ENCODE data around the gene KANK4.

The KANK4 gene

DNA sequence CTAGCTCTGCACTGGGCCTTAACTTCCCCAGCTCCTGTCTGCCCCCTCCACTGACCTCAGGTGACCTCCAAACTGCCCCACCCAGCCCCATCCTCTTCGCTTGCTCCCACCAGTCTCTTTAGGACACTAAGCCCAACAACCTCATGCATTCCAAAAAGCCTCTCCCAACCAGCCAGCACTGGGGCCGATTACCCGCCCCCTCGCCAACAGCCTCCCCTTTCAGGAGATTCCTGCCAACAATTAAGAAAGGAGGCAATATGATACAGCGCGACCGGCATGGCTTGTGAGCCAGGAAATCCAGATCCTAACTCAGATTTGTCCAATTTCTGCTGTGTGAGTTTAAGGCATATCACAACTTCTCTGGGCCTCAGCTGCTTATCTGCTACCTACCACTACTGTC is 14.7 kb downstream of the KANK4 start:
- no peak for DNase-seq

DNA sequence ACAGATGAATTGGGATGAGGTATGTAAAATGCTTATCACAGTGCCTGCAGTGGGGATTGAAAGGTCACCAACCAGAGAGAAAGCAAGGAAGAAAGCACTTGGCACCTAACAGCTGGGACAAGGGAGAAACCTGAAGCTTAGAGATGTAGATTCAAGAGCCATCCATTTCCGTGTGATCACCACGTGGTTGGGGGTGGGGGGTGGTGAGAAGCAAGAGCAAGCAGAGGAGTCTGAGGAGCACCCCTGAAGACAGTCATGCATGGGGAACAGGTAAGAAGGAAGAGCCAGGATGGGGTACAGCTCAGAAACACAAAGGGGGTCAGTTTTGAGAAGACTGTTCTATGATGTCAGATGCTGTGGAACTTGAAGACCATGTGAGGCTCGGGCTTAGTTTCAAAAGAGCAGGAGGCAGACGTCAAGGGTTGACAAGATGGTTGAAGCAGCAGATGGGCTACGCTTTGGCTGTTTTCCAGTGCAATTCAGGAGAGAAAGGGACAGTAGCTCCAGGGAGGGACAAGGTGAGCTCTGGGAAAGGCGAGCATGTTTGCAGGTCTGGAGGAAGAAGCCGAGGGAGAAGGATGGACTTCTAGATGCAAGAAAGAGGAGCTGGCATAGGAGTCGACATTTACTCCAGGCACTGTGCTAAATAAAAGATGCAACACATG is 17.4 kb downstream of the KANK4 start:
- no peak for DNase-seq

DNA sequence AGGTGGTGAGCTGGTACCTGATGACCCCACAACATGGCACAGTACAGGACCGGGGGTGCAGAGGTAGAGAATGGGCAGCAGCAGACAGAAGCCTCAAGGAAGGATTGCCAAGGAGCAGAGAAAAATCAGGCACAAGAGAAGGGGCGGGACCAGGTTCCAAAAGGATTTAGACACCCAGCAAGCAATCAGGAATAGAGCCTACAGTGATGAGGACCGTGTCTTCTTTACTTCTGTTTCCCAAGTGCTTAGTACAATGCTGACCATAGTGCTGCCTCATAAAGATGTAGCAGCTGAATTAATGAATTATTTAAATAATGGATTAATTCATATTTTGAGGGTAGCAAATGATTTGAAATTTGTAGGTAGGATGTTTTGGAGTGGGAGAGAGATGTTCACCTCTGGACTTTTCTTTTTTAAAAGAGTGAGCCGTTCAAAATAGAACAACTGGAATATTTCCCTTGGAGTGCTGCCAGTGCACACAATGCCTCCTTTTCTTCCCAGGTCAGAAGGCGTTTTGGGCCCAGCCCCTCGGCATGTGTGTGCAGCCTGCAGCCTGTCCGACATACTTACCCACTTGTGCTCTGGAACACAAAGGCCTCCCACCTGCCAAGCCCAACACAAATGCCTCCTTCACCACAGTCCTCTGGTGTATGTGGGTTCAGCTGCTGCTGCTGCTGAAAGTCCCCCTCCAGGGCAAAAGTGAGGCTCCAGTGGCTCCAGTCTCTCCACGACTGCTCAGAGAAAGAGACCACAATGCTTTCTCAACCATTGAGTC is 19.6 kb downstream of the KANK4 start:
- no peak for DNase-seq

DNA sequence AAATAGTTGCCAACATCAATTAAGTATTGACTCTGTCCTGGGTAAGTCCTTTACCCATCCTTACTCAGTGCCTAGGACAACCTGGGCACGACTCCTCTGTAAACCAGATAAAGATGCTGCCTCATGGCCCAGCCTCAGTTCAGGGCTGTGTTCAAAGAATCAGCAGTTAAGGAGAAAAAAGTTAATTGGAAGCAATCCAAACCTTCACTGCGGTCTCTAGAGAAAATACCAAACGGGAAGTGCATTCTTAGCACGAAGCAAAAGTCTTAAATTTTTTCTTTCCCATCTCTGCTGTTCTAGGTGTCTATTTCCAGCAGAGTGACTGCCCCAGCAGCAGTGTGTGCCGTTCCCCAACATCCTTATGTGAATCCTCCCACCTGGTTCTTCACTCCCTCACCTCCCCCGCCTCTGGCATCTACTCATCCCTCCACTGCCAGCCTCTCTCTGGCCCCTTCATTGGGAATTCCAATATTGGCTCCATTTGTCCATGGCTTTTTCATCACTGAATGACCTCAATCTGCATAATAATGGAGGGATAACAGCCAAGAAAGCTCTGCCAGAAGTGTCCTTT is 23.2 kb downstream of the KANK4 start:
- no peak for DNase-seq

DNA sequence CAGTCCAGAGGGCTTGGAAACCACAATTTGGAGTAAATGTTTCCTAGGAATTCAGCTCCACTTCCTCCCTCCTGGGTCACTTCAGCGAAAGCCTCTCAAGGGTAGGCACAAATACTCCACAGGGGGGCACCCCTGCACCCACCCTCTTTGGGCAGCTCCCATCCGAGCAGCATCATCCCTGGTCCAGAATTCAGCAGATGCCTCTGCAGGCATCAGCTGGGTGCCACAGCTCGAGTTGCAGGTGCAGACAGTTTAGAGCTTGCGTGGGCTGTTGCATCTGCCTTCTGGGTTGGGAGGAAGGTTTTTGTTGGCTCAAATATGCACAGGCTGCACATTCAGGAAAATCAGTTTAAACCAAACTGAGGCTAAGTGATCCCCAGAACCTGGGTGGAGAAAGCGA is 25.0 kb downstream of the KANK4 start:
- DNase-seq: no peak

DNA sequence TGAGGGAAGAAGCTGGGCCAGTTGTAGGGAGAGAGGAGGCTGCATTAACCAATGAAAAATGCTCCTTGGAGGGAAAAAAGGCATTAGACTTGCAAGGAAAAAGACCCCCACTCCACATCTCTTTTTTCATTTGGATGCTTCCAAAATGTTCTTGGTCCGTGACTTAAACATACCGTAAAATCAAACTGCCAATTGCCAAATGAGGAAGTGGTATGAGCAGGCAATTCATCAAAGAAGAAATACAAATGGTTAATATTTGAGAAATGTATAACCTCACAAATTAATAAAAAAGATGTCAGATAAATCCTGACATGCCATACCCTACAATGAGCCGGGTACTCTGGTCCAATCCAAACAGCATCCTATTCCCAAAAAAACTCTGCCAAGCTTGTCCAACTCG is 30.6 kb downstream of the KANK4 start:
- no peak for DNase-seq

DNA sequence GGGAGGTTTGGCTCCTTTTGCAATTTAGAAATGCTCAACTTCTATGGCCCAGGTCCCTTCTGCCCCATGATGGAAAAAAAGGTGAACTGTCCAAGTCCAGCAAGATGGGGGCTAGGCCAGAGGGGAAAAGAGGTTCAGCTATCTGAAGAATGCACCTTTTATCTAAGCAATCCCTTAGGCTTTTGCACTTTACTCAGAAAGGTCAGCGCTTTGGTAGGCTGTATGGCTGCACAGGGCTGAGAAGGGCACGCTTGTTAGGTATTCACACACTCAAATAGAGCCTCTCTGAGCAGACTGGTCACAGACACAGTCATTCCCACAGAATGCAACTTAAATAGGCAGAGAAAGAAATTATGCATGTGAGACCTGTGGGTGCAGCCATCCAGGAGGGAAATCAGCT is 31.0 kb downstream of the KANK4 start:
- DNase-seq: no peak

DNA sequence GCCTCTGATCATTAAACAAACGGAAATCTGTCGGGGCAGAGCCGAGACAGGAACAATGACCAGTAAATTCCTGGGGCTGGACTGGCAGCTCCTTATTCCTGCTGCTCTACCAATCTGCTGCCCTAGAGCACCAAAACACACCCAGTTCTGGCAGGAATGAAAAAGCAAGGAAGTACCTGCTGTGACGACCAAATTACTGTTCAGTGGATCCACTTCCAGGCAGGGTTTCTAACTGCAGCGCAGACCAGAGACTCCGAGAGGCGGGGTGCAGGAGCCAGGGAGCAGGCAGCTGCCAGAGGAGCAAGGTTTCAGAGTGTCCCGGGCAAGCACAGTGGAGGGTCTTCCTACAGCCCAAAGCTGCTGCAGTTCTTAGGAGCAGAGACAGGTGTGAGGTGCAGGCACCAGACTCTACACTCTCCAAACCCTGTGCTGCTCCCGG is 32.4 kb downstream of the KANK4 start:
- DNase-seq: no peak

DNA sequence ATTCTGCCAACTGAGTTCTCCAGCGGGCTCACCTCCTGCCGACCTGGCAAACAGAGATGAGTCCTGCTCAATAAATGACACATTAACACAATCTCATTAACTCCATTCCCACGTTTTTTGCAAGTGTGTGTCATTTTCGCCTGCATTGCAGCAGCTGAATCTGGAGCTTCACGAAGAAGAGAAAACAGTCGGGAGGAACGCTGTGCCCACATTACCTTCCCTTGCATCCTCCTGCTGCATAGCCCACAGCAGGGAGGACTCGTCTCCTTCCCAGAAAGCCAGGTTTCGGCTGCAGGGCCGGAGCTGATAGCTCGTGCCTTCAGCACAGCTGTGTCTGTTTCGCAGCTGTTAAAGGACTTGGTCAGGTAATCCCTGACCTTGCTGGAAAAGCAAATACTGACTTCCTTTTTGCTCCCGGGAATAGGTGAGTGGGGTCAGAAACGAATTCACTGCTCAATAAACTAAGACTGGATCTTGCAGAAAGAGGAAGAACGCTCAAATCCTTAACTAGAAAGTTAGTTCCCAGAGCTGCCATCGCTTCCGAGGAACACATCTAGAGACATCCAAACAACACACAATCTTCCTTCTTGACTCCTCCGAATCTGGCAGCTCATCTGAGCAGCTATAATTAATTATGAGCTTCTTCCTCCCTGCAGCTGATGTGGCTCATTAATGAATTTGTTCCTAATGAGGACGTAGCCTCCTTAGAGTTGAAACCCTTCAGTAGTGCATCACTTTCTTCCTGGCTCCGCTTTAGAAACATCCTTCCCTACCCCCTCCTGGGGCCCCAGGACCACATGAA is 33.0 kb downstream of the KANK4 start:
- no peak for DNase-seq

DNA sequence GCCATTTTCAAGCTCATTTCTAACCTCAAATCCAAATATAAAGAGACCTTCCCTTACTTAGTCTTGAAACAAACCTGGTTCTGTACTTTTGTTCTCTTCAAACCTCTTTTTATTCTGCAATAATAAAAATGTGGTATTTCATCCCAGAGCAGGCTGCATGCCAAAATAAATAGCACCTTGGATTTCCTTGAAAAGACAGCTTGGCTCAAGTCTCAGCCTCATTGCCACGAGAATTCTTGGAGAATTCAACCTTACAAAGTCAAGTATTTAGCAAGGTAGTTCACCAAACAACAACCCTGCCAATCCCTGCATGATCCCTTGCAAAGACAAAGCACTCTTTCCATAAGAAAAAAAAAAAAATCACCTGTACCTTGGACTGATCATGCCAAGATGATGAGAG is 33.8 kb downstream of the KANK4 start:
- DNase-seq: no peak

DNA sequence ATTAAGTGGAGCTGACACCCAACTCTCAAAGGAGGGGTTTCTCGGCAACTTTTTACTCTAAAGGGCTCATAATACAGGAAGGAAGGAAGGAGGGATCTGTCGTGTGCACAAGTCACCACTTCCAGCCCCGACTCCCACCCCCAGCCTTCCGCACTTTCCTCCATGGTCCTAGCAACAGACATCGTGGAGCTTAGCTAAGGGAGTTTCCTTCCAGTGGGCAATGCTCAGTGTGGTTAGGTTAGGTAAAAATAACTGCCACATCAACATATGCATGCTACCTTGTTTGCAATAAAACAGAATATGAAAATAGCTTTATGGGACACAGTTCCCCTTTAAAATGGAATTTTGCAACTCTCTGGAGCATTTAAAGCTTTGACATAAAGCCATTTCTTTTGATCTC is 35.2 kb downstream of the KANK4 start:
- no peak for DNase-seq

DNA sequence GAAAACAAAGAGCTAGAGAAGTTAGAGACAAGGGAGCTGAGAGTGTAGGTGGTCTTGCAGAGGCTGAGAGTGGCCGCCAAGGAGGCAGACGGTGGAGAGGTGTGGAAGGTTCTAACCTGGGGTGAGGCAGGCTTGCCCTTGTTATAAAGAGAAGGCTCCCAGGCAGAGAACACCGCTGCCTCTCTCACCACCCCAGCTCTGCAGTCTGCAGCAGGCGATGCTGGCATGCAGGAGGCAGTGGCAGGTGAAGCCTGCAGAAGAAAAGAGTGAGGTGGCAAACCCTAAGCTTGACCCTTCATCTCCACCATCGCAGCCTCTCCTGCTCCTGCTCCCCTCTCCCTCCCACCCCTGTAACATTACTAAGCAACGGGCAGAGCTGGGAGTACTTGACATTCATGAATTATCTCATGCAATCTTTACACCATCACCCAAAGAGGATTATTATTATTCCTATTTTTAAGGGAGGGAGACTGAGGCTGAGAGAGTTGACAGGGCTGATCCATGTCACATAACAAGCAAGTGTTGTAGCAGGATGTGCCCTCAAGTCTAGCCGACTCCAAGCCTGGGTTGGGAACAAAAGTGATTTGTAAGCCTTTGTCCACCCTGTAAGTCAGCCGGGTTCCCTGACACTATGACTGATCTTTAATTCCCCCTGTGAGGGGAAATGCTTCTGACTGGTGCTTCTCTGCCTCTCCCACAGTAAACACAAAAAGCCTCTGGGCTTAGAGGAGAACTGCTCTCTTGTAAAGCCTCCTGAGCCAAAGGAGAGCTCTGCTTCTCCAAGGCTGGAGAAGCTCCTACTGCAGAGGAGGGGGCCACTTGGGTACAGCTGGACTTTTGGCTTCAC is 36.1 kb downstream of the KANK4 start:
- DNase-seq: no peak

DNA sequence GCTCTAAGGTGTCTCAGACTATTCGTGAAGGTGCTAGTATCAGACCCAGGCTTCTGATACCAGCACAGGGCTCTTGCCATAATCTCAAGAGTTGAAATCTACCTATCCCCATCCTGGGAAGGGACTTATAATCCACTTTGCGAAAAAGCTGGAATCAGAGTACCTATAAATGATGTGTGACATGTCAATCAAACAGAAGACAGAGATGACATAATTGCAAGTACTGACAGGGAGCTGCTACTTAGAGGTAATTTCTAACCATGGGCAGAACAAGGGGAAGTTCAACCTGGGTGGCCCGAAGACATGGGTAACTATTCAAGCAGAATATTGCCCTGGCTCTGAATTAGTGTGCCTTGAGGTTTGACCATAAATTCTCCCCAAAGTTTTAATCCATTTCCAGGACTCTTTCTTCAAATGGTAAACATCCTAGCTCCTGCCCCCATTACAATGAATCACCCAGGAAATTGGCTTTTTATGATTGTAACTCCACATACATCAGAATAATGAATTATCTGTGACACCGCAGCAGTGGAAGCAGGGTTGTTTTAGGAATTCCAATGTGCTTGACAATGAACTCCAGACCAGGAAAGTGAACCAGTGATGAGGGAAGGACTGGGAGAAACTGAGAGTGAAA is 37.2 kb downstream of the KANK4 start:
- DNase-seq: no peak

DNA sequence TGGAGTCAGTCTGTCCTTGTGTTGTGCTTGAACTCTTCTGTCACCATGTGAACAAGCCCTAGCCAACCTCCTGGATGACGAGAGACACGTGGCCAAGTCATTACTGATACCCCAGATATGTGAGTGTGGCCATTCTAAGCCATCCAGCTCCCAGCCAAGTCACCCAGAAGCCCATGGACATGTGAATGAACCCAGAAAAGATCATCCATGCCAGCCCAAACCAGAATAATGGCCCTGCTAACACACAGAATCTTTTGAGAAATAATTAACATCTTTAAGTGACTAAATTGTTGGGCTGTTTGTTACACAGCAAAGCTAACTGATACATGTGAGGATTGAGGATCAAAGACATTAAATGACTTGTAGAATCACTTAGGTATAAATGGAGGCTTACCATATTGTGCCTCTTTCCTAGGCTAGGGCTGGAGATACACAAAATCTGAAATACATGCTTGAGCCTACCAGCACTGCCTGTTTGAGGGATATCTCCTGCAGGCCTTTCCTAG is 38.2 kb downstream of the KANK4 start:
- no peak for DNase-seq

DNA sequence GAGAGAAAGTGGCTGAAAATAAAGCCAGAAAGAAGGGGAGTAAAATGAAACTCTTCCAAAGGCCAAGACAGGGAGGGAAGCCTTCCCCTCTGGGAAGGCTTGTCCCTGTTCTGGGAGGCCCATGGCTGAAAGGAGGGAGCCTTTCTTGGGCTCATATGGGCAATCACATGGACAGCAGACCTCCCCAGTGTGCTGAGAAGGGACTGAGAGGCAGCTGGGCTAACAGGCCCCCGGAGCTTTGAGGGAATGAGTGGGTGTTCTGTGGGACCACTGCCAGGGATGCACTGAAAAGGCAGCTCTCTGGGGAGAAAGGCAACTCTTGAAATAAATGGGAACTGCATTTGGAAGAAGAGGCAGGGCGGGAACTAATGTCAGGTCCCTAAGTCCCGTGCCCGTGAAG is 39.1 kb downstream of the KANK4 start:
- no peak for DNase-seq

DNA sequence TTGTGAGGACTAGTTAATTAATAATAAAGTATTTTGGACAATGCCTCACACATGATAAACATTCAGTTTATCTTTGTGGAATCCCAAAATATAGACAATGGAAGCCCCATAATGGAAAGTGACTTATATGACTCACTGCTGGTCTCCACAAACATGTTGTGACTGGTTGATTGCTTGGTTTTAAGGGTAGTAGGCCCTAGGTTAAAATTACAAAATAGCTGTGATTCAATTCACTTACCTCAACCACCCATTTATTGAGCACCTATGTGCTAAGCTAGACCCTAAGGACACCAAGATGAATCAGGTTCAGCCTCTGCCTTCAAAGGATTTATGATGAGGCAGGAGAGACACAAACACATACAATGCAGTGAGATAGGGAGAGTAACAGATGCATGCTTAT is 42.4 kb downstream of the KANK4 start:
- DNase-seq: no peak

DNA sequence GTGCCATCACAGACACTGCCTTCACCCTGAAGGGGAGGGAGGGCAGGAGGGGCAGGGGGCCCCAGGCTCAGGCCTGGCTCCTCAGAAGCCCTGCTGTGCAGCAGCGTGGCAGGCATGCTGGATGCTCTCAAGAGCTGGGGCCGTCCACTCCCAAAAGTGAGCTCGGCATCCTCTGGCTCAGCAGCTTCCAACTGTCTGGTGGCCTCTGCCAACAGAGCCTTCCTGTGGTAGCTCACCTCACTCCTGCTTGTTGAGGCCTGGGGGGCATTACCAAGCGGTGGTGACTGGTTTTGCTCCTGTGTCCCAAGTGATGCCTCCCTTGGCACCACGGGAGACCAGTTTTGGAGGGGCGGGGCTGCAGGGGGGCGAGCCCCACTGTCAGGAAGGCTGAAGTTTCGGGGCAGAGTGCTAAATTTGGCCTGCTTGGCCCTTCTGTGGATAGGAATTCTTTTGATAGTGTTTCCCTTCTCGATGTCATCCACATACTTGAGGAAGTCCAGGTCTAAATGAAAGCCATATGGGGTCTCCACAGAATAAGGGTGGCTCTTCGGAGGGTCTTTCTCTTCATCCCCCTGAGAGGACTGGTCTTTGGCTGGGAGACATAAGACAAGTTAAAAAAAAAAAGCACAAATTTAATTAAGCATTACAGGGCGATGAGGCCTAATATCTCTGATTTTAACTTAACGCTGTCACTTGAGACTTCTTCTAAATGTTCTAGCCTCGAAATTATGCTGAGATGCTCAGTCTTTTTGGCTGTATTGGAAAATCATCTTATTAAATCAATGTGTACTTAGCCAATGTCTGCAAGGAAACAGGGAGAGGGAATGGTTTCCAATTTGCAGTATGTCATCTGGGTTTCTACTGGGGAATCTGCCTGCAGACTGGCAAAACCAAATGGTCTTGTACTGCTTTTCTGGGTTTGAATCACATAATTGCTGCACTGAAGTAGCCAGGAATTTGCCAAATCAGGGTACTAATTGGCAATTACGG is 44.4 kb downstream of the KANK4 start:
- DNase-seq: no peak

DNA sequence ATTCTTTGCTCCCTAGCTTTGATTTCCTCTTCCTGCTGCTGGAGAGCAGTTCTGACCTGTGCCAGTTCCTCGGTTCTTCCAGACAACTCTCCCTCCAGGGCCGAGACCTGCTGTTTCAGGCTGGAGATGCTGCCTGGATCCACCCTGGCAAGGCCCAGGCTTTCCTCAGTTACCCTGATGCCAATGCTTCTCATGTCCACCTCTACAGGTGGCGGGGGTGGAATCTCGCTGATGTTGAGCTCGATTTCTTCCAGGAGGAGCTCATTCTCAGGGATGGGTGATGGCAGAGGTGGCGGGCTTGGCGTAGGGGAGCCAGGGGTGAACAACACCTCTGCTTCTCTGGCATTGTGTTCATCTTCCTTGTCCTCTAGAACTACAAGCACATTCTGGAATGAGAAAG is 45.3 kb downstream of the KANK4 start:
- DNase-seq: no peak

DNA sequence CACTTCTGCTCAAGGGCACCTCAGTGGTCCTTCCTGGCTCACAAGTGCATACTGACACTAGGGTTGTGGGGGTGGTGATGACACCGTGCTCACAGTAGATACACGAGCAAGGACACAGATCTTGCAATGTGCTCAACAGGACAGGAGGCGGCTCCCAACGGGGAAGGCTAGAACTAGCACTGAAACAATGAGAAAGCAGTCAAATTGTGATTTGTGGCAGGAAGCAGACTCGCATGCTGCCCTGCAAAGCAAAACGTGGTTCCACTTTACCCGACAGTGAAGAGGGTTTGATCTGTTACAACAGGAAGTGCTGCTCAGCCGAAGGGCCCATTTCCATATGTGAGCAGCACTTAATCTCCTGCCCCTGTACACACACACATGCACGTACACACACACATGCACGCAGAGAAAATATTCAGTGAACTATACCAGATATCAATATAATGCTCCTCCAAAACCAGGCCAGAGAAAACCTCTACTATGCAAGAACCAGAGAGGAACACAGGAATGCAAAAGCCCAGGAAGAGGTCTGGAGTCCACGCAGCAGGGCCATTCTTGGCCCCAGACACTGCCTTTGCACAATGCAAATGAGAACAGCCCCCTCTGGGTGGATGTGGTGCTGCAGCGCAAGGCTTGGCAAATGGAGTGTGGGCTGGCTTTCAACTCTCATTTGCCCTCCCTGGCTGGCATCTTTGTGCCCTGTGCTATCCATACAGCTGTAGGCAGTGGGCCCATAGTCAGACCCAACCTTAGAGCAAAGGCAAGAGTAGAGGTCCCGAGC is 47.1 kb downstream of the KANK4 start:
- DNase-seq: no peak

DNA sequence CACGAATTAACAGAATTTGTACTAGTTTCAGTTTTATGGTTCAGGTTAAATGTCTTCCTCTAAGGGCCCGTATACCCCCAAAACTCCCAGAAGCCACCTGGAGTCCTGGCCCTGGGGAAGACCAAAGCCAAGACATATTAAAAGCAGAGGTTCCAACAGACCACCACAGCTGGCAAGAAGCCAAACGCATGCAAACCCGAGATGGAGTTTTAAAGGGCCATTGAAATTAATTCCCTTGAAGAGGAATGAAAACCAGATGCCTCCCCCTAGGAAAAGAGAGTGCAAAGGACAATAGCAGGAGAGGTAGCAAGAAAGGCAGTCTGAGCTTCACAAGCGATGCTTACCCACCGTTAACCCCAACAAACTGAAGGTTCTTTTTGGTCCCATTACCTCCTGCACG is 48.1 kb downstream of the KANK4 start:
- no peak for DNase-seq

Measured in stimulated activated naive CD4-positive, alpha-beta T cell treated with Interleukin-2 at 50 U/mL for 16 hours (primary cell).